ENCODE measurements around the gene CTU2.

The CTU2 gene

GRCh38 chr16:88681709-88682451 is 24.4 kb upstream of the CTU2 start:
- DNase-seq: peak; percentile 74

DNA sequence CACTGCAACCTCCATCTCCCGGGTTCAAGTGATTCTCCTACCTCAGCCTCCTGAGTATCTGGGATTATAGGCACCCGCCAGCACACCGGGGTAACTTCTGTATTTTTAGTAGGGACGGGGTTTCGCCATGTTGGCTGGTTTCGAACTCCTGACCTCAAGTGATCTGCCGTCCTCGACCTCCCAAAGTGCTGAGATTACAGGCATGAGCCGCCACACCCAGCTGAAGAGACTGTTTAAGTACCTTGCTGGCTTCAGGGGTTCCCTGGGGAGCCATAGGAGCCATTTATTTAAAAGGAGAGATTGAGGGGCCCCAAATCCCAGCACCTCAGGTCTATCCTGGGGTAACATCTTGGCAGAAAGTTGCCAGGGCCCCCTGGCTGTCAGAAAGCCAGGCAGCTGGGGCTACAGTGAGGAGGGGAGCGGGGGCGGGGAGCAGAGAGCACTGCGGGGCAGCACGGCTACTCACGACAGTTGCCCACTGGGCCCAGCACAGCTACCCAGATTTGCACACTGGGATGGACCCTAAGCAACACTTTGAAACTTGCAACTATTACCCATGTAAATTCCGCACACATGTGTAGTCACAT is 21.6 kb upstream of the CTU2 start:
- no peak for DNase-seq

- DNase-seq: peak; percentile 50
Observed at GRCh38 chr16:88685156-88686061, 20.9 kb upstream of the CTU2 start.

DNA sequence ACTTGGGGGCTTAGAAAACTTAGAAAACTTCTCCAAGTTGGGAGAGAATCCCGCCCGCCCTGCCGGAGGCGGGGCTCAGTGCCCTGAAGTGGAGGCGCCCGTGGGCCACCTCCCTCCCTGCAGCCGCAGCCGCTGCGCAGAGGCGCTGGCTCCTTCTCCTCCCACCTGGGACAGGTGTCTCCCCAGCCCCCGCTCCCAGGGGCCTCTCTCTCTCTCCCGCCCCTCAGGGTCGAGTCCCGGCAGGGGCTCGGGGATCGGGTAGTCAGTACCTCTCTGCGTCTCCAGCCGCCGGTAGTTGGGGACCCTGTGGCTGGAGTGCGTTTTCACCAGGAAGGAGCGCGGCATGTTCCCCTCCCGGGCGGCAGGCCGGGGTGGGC is 20.3 kb upstream of the CTU2 start:
- DNase-seq: no peak

- peak; percentile 80 for DNase-seq
Observed at GRCh38 chr16:88686439-88687253, 19.7 kb upstream of the CTU2 start, which contains the start of gene SNAI3. Gene SNAI3 (minus strand): TSS chr16:88686507. CDS start chr16:88686406, 101 bp downstream.

DNA sequence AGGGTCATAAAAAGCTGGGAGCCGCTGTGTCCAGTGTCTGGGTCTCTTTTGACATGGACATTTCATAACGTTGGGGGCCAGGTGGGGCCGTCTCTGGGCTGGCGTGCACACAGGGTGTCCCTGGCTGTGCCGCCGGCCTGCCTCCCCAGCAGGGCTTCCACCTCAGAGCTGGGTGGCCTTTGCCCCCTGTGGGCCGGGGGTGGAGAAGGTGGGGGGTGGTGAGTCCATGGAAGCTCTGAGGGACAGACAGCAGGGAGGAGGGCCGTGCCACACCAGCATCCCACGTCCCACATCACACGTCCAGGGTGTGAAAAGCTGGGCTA is 19.1 kb upstream of the CTU2 start:
- no peak for DNase-seq

DNA sequence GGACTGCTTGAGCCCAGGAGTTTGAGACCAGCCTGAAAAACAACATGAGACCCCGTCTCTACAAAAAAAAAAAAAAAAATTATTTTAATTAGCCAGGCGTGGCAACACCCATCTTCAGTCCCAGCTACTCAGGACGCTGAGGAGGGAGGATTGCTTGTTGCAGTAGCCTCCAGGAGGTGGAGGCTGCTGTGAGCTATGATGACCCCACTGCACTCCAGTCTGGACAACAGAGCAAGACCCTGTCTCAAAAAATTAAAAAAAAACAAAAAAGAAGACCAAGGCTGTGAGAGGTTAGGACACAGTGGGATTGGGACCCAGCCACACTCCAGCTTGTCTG is 18.7 kb upstream of the CTU2 start:
- no peak for DNase-seq

DNA sequence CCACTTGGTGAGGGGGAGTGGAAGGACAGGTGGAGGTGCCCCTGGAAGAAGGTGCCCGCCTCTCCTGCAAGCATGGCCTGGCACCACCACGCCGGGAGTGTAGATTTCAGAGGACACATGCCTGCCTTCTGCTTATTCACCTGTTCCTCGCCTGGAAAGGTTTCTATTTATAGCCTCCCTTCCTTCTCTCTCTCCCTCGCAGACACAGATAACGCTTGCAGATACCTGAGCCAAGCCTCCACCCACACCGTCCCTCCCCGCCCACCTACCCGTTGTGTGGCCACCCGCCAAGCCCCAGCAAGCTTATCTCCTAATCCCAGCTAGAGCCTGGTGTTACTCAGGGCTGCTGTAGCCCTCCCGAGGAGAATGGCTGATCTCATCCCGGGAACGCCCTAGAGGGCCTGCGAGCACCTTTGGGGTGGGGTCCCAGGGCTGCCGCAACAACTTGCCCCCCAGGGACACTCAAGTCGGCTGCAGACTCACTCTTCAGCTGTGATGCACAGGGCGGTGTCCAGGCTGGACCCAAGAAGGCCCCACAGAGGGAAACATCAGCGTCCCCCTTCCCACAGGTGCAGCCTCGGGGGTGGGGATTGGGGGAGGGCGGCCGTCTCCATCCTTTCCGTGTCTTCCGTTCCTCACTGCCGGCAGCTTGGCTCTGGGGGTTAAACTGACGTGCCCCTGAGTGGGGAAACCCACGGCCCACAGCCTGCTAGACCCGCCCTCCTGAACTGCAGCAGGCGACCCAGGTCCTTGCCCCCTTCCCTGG is 18.1 kb upstream of the CTU2 start:
- DNase-seq: no peak

GRCh38 chr16:88690341-88691128 is 15.8 kb upstream of the CTU2 start:
- no peak for DNase-seq

DNA sequence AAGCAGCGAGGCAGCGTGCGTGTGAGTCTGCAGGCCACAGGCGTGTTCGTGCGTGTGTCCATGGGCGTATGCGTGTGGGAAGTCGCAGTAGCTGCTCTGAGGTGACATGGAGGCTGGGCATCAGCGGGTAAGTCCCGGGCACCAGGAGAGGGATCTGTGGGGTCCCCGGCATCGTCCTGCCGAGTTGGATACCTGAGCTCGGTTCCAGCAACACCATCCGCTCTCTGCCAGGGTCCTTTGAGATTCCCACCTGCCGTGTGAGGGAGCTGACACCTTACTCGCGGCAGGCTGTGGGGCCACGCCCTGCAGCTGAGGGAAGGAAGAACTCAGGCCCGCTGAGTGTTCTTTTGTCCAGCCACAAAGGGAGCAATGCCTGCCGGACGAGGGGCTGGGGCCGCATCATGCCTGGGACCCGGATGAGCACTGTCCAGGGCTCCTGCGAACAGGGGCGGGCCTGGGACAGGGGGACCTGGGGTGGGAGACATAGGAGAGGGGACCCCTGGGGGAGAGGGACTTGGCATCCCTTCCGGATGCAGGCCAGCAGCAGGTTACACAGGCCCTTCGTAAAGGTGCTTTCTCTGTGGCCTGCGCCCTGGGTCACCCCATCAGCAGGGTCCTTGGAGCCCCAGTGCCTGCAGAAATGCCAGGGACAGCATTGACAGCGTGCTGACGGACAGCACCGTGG is 15.0 kb upstream of the CTU2 start:
- no peak for DNase-seq

DNA sequence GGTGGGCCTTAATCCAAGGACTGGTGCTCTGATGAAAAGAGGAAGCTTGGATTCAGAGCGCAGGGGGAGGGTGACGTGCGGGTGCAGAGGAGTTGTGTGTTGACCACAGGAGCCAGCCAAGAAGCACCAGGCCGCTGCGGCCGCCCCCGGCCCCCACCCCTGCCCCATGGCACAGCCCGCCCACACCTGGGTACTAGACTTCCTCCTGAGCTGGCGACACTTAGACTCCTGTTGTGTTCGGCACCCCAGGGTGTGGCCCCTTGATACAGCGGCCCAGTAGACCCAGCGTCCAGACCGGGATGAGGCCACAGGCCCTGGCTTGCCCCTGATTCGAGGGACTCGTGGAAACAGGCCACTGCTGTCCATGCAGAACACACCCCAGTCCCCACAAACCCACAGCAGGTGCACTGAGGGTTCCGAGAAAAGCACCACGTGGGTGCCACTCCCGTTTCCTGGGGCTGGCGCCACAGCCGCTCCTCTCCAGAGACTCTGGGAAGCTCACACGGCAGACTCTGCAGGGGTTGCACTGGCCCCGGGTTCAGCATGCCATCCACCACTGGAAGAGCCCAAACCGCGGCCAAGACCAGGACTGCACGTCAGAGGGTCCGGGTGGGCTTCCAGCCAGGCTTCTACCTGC is 14.3 kb upstream of the CTU2 start:
- DNase-seq: peak; percentile 66

DNA sequence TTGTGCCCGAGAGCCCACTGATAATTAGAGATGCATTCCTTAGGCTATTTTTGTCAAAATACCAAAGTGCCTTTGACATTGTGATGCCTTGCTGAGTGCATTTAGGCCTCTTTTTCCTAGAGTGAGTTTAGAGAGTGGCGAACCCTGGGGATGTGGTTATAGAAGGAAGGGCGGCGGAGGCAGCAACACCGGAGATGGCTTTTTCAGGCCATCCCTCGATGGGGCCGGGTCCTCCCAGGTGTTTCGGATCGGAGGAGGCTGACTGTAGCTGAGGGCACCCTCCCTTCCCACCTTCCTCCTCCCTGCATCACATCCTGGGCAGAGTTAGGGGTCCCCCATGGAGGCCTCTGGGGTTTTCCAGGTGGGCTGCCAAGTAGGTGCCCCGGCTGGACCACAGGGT is 13.4 kb upstream of the CTU2 start:
- no peak for DNase-seq

DNA sequence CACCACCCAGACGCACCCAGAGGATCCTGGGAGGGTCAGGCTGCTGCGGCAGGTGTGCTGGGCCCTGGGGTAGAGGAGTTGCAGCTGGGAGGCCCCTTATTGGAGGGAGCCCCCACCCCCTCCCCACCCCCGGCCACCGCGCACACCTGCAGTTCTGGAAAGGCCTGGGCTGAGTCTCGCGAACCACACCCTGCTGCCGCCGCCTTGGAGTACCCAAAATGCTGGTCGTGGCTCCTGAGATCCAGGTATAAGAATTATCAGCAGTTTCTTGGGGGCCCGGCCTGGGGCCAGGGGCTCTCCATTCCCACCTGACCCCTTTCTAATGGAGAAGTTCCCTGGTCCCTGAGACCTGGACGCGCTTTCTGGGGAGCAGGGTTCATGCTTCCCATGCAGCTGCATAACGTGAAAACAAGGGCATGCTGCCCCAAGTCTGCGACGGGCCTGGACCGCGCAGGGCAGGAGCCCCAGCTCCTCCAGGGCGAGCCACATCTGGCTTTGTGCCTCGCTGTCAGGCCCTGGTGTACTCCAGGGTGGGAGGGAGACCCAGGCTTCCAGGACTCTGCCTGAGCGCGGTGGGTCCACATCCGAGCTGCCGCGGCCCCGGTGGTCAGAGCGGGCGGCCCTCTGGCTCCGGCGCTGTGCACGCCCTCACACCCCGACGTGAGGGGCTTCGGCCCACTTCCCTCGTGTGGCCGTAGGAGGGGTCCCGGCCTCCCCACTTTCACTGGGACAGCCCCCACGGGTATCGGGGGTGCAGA is 12.7 kb upstream of the CTU2 start:
- DNase-seq: no peak

- DNase-seq: no peak
Observed at GRCh38 chr16:88694221-88695087, 11.8 kb upstream of the CTU2 start.

- no peak for DNase-seq
Observed at GRCh38 chr16:88695218-88695617, 11.1 kb upstream of the CTU2 start.

DNA sequence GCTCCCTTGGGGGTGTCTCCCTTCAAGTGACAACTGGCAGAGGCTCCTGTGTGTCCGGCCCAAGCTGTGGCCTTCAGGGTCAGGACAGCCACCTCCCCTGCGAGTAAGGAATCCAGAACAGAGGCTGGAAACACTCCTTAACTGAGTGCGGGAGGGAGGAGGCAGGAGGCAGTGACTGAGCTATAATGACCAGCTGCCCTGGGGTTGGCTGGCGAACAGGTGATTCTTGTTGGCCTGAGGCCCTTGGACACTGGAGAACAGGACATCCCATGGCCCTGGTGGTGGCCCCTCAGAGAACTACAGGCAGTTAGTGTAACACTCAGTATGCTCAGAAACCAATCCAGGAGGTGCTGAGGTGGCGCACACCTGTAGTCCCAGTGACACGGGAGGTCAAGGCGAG is 10.6 kb upstream of the CTU2 start:
- DNase-seq: no peak

- DNase-seq: no peak
Observed at GRCh38 chr16:88696441-88696840, 9.9 kb upstream of the CTU2 start.

DNA sequence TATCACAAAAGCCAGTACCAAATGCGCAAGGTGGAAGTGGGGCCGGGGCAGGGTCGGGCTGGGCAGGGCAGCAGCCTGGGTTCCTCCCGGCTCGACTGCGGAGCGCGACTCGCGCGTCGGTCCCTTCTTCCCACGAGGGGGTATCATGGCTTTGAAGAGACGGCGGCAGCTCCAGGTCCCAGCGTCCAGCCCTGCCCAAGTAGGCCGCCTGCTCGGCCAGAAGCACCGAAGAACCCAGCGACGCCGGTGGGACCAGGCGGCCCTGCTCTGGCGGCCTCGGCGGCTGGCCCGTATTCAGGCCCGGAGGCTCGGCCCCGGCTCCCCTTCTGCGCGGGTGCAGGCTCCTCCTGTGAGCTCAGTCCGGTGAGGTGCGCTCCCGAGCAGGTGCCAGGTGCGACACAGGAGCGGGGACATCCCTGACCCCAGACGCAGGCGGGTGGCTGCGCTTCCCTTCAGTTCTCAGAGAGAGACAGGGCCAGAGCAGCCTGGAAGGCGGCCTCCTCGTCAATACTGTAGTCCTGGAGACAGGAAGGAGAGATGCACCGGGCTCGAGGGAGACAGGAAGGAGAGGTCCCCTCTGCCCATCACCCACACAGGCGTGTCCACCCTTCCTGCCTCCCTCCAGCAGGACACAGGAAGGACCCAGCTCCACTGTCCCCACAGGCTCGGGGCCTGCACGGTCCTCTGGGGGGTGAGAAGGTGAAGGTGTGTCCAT is 9.0 kb upstream of the CTU2 start:
- no peak for DNase-seq

Measured in CD4-positive, alpha-beta T cell treated with Interferon gamma for 1 hour (primary cell).